A549 treated with GW870086 at 1 μM for 4 hours (cell line): ENCODE results near the gene BABAM1. TPM values are rescaled to one million over a fixed set of nuclear protein-coding genes. Genes with fewer than 3 reads are reported as not detected.

ENCODE experiments used
- total RNA-seq: library from RNA; stranded (reverse); fragments of 200-300 nt; extraction: Qiagen RNA extraction; gene quantifications from 5 replicates; pipeline ENCODE4 v1.2.3, GENCODE V29; 2022; ENCODE audit warnings: low read depth

BABAM1 gene
- 59.7 to 68.1 TPM (median 61.7 TPM) in 5 replicates for total RNA-seq

DNA sequence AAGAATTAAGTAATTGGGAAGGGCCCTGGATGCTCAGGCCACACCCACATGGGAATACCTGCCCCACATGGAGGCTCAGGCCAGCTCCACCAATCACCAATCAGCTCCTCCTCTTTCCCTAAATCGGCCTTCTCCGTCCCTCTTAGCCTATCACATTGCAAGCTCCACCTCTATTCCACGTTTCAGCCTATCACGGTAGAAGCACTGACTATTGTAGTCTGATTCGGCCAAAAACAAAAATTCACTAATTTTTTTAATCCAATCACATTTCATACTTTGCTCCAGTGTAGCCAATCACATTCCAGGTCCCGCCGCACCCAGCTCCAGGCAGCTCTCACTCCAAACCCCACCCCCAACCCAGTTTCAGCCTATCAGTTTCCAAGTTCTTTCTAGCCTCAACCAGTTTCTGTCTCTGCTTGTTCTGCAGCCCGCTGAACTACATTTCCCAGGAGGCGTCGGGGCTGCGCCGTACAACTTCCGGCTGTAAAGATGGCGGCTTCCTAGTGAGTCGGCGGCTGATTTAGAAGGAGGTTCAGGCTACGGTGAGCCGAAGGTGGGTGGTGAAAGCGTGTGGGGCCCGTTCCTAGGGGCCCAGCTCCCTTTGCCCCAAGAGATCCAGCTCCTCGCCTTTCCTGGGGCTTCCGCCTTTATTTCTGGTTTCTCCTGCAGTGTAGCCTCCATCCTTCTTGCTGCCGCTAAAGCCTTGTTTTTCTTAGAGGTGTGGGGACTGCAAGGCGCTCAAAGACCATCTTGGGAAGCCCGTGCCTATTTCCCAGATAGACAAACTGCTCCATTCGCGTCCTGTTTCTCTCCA, at the start of gene BABAM1:
TSS of gene BABAM1 (plus strand) at position 469 of the 814 bp plus-strand sequence. CDS start 1,364 bp downstream, outside the sequence.

DNA sequence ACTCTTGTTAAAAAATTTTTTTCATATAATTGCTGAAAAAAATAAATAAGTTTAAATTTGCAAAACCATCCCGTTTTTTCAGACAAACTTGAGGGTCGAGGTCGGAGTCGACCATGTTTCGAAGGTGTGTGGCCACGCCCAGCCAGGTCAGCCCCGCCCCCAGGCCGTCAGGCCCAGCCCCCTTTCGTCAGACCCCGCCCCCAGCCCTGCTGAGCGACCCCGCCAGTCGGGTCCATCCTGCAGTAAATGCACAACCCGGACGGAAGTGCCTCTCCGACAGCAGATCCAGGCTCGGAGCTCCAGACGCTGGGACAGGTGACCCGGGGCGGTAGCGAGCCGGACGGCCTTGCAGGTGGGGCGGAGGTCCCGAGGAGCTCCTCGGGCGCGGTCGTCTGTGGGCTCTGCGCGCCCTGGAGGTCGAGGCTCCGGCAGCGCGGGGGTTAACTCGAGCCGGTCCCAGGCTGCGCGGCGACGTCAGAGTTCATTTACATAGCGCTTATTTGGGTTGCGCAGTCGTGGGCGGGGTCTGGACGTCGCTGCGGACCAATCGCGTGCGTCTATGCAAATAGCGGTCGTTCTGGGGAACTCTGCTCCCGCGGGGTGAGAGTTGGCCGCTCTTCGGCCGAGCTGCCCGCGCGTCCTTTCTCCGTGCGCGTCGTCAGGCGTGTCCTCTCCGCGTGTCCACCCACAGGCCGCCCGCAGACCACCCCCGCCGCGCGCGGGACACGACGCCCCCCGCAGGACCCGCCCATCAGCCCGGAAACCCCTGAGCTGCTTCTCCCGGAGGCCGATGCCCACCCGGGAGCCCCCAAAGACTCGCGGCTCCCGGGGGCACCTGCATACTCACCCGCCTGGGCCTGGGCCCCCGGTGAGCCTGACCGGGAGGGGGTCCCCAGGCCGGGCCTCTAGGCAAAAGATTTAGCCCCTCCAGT, 41.0 kb upstream of the BABAM1 start, which contains the start of gene OCEL1:
TSS of gene OCEL1 (plus strand) at position 225 of the 932 bp plus-strand sequence. CDS start at position 247, 22 bp downstream.

DNA sequence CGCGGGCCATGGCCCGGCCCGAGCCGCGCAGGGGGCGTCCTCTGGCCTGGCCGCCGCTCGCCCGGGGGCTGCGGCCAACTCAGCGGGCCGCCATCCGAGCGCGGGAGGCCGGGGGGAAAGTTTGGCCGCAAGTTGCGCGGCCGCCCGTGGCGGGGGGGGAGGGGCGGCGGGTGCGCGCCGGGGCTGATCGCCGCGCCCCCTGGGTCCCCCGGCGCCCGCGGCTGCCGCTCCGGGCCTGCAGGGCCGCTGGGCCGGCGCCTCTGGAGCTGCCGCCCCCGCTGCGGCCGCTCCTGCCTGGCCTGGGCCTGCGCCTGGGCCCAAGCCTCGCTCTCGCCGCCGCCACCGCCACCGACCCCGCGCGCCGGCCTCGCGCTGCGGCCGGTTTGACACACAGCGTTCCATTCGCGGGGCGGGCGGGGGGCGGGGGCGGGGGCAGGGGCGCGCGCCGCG, 21.7 kb upstream of the BABAM1 start, which contains the start of gene NR2F6:
TSS of gene NR2F6 (minus strand) at position 385 of the 450 bp plus-strand sequence. CDS start 699 bp downstream, outside the sequence.

DNA sequence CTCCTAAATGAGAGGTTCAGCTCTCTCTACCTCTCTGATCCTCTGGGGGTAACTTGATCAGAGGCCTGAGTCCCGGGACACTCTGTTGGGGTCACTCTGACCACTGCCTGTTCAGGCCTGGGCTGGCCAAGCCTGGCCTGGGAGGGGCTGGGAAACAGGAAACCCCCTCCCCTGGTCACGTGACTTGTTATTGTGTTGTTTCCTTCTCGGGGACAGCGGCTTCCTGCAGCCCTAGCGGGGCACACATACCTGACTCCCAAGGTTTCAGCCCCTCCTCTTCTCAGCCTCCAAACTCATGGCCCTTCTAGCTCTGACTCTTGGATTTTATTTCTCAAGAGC, 2.6 kb upstream of the BABAM1 start, which contains the start of gene USHBP1:
TSS of gene USHBP1 (minus strand) at position 105 of the 339 bp plus-strand sequence. CDS start 446 bp downstream, outside the sequence.

DNA sequence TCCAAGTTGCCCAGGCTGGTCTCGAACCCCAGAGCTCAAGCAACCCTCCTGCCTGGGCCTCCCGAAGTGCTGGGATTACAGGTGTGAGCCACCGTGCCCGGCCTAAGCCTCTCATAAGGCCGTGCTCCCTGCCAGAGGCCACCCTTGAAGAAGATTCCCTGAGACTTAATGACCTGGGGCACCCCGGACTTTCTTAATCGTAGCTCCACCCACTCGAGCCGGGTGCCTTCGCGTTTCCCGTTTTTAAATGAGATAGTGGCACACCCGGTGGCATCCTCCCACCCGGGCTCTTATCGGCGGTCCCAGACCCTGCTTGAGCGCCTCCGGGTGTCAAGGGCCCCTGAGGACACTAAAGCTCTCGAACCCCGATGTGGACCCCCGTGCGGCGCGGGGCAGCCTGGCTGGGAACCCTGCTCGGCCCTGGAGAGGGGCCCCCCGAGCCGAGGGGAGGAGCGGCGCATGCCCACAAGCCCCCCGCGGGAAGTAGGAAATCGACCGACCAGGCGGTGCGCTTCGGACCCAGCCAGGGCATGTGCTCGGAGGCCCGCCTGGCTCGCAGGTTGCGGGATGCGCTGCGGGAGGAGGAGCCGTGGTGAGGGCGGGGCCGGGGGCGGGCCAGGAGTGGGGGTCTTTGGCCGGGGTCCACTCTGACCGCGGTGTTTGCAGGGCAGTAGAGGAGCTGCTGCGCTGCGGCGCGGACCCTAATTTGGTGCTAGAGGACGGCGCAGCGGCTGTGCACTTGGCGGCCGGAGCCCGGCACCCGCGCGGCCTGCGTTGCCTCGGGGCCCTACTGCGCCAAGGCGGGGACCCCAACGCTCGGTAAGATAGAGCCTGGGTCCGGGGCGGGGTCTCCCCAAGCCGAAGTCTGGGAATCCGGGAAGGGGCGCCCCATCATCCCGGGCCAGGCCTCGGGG, 14.4 kb downstream of the BABAM1 start, which contains the start of gene ANKLE1:
TSS of gene ANKLE1 (plus strand) at position 511 of the 914 bp plus-strand sequence. CDS start at position 531, 20 bp downstream.

DNA sequence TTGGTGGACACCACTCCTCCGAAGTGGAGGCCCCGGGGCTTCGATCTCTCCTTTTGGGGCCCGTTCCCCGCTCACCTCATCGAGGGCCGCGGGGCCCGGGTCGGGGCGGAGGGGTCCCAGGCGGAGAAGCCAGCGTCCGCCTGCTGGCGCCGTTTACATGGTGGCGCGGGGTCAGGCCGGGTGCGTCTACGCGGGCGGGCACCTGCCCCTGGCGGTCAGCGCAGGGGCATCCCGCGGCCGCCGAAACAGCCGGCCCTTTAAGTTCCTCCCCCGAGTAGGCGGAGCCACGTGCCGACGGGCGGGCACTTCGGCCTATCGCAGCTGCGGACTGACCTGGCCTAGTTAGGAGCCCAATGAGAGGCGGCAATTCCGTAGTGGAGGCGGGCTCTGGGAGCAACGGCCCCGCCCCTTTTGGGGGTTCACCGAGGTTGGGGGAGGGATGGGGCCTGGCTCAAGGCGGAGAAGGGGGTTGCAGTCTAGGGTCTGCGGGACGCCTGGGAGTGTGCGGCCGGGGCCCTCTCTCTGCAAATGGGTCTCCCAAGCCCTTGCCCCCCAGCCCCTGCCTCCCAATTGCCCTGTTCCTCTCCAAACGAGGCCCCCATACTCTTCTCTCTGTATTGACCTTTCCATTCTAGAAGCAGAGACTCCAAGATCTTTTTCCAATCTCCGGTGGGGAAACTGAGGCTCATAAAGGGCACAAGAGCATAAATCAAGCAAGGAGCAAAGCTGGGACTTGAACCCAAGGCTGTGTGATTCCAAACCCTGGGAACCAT, 36.1 kb downstream of the BABAM1 start, which contains the start of gene ABHD8:
TSS of gene ABHD8 (minus strand) at position 259 of the 773 bp plus-strand sequence. CDS start 1,809 bp downstream, outside the sequence.

DNA sequence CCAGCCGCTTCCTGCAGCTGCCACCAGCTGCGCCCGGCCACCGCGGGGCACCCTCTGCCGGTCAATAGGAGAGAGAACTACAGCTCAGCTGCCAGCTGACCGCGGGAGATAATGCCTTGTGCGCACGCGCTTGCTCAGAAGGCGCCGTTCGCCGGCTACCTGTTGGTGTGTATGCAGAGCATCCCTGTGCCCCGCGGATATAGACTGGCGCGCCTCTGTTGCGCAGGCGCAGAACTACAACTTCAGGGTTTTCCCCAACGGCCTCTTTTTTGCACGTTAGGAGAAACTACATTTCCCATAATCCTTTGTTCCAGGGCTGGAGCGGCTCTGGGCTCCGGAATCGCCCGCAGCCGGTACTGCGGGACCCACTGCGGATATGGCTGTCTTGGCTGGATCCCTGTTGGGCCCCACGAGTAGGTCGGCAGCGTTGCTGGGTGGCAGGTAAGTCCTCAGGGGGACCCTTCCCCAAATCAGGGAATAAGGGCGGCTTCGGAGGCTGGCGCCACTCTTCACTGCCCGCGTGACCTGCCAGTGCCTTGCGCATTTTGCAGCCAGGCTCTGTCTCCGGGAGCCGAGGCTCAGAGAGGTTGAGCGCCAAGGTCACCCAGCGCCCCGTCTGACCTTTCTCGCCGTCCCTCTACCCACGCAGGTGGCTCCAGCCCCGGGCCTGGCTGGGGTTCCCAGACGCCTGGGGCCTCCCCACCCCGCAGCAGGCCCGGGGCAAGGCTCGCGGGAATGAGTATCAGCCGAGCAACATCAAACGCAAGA, 38.5 kb downstream of the BABAM1 start, which contains the start of gene MRPL34:
TSS of gene MRPL34 (plus strand) at position 356 of the 768 bp plus-strand sequence. CDS start at position 377, 21 bp downstream.

DNA sequence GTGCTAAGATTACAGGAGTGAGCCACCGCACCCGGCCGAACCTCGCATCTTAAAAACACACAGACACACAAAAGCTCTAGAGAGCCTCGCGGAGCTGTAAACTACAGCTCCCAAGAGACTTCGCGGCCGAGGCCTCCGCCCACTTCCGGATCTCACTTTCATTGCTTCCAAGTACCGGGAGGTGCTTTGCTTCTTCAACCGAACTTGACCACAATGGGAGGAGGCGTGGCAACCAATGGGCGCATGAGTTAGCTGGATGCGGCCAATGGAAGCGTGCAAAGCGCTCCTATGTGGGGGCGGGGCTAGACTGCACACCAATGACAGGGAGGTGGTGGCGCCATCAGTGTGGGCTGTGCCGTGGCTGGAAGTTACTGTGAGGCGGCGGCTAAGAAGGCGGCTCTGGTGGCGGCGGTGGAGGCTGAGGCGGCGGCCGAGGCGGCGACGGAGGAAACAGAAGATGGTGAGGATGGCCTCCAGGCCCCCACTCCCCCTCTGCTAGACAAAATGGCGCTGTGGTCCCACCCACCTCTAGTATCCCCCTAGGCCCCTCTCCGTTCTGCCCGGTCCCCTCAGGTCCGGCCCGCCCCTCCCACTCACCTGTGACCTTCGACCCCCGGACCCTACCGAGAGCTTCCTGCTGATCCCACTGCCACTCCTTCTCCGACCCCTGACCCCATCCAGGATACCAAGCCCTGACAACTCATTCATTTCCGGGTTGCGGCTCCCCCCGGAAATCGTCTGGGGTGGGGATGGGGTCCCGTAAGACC, 42.1 kb downstream of the BABAM1 start, which contains the start of gene DDA1:
TSS of gene DDA1 (plus strand) at position 366 of the 767 bp plus-strand sequence. CDS start at position 458, 92 bp downstream.

Other genes with a start within 250 kb of the BABAM1 start
- gene CPAMD8, start 240.6 kb upstream of the BABAM1 start, total RNA-seq: 0.07 to 0.27 TPM (median 0.09 TPM) in 4 of 5 replicates, not detected in the other
- gene HAUS8, start 192.0 kb upstream of the BABAM1 start, total RNA-seq: 11.0 to 14.2 TPM (median 14.0 TPM) in 5 replicates
- 30.5 to 40.5 TPM (median 38.3 TPM) in 5 replicates for gene MYO9B, start 191.7 kb upstream of the BABAM1 start, total RNA-seq
- 14.1 to 17.1 TPM (median 16.2 TPM) in 5 replicates for gene USE1, start 52.1 kb upstream of the BABAM1 start, total RNA-seq
- gene OCEL1, start 41.2 kb upstream of the BABAM1 start, total RNA-seq: 7.8 to 12.5 TPM (median 11.7 TPM) in 5 replicates
- 34.3 to 67.1 TPM (median 61.8 TPM) in 5 replicates for gene NR2F6, start 21.5 kb upstream of the BABAM1 start, total RNA-seq
- not detected in 5 replicates for gene USHBP1, start 2.7 kb upstream of the BABAM1 start, total RNA-seq
- 0.27 to 0.64 TPM (median 0.52 TPM) in 5 replicates for gene ANKLE1, start 14.5 kb downstream of the BABAM1 start, total RNA-seq
- 2.2 to 3.4 TPM (median 3.0 TPM) in 5 replicates for gene ABHD8, start 36.0 kb downstream of the BABAM1 start, total RNA-seq
- gene MRPL34, start 38.4 kb downstream of the BABAM1 start, total RNA-seq: 63.3 to 93.7 TPM (median 79.5 TPM) in 5 replicates
- 52.0 to 61.8 TPM (median 60.6 TPM) in 5 replicates for gene DDA1, start 42.1 kb downstream of the BABAM1 start, total RNA-seq
- gene ANO8, start 67.4 kb downstream of the BABAM1 start, total RNA-seq: 2.2 to 4.0 TPM (median 3.5 TPM) in 5 replicates
- gene GTPBP3, start 70.1 kb downstream of the BABAM1 start, total RNA-seq: 15.2 to 22.9 TPM (median 21.2 TPM) in 5 replicates
- not detected in 5 replicates for gene PLVAP, start 109.9 kb downstream of the BABAM1 start, total RNA-seq
- gene CCDC194, start 126.8 kb downstream of the BABAM1 start, total RNA-seq: not detected in 5 replicates
- 0.21 to 0.39 TPM (median 0.29 TPM) in 3 of 5 replicates, not detected in the others for gene BST2, start 138.2 kb downstream of the BABAM1 start, total RNA-seq
- gene MVB12A, start 152.6 kb downstream of the BABAM1 start, total RNA-seq: 30.6 to 41.6 TPM (median 40.0 TPM) in 5 replicates
- 0.26 to 0.79 TPM (median 0.68 TPM) in 5 replicates for gene TMEM221, start 181.2 kb downstream of the BABAM1 start, total RNA-seq
- gene NXNL1, start 193.5 kb downstream of the BABAM1 start, total RNA-seq: not detected in 5 replicates
- 2.0 to 3.2 TPM (median 2.6 TPM) in 5 replicates for gene SLC27A1, start 203.1 kb downstream of the BABAM1 start, total RNA-seq
- gene PGLS, start 244.2 kb downstream of the BABAM1 start, total RNA-seq: 52.9 to 77.0 TPM (median 74.9 TPM) in 5 replicates